ENCODE results near the gene MPP7.

Gene MPP7

DNA sequence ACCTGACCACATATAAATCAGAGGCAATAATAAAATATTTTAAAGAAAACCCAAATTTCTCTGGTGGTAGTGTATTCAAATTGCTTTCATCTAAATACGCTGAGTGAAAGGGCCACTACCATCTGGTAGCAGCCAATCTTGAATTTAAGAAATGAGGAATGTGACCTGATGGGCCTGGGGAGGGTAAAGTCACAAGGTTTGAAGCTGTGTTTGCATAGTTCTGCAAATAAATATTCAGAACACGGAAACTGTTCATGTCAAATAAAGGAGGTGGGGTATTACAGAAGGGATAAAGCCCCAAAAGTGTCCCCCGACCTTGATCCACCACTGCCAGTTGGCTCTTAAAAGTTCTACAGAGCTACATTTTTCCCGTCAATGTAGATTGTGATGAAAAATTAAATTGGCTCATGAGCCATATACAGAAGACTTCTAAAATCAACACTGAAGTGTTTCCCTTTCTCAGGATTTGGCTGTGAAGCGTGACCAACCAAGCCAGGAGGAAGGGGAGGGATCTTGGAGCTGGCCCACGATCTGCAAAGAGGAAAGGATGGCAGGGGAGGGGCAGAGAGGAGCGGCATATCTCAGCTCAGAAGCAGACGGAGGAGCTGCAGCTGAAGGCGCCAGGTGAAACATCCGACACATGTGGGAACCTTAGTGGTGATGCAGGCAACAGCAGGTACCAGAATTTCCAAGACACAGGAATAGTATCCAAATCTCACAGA, 39.6 kb downstream of the MPP7 start:
- DNase-seq: no peak

DNA sequence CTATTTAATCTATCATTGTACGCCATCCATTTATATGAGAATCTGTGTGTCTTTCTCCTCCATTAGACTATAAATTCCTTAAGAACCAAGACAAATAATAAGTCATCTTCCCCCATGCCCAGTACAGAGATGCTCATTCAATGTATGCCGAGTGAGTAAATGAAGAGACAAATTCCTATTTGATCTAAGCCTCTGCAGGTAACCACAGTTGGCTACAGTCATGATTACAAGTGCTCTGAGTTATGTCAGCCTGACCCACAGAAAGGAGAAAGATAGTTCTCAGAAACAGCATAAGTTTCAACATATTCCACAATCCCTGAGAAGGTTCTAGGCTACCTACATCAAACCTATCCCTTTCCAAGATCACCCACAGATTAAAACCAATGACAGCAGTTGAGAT, 46.1 kb downstream of the MPP7 start:
- DNase-seq: peak; percentile 7

DNA sequence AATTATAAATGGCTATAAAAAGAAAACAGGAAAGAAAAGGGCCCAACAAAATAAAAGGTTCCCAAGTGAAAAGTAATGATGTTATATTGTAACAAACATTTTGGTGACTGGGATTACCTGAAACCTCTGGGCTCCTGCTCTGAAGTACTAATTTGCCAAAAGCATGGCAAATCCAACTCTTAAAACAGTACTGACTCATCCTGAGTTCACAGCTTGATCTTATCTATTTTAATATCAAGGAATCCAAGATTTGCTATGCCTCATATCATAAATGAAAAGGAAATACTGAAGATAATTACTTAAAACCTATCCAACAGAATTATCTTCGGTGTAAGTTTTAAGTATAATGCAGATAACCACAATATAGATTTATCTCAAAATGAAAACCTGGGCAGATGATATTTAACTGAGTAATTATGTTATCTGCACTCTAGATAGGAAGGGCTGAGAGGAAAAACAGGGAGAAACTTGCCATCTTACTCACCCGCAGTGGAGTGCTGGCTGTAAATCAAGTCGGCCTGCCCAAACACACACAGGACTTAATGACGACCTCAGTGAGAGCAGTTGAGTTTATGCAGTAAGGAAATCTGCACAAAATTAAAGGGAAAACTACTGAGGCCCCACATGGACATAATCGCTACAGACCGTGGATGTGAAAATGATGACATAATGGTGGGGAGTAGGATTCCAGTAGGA, 48.4 kb downstream of the MPP7 start:
- DNase-seq: peak; percentile 81

DNA sequence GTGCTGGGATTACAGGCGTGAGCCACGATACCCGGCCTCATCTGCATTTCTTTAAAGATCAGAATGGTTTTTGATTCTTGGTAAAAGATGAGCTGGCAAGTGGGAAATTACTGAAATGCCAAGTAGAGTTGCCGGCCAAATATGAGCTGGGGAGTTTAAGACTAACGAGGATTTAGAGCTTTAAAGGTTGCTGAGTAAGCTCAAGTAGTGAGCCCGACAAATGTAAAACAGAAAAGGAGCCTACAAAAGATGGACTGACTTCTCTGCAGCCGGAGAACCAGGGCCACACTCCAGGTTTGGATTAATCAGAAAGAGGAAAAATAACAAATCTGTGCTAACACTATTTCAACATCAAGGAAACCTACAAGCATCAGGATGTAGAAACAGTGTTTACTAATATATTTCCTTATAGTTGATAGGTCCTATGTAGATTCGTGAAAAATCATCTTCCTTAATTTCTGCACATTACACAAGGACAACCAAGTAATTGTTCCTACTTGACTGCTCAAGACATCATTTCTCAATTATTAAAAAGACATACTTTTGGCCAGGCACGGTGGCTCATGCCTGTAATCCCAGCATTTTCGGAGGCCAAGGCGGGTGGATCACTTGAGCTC, 49.6 kb downstream of the MPP7 start:
- DNase-seq: no peak

All from EL (cell line).